GM18526 (cell line): ENCODE measurements around the gene GDF7.
A peak's percentile ranks its signal among the peaks of the same experiment; 100 is the strongest.

Experiments
- POLR2A ChIP-seq: IDR thresholded peaks from 3 replicates; pipeline ENCODE4 v1.6.1; 2011; ENCODE audit not compliant: insufficient read length; ENCODE audit errors: extremely low read depth

GDF7 gene

GRCh38 chr2:20648206-20648605, 18.7 kb upstream of the GDF7 start:
- TF ChIP-seq POLR2A = no peak

GRCh38 chr2:20648831-20649230, 18.1 kb upstream of the GDF7 start:
- TF ChIP-seq POLR2A = no peak

- no peak for TF ChIP-seq POLR2A
Observed at GRCh38 chr2:20649576-20649975, 17.4 kb upstream of the GDF7 start.

GRCh38 chr2:20649976-20650375, 17.0 kb upstream of the GDF7 start:
- TF ChIP-seq POLR2A = no peak

- TF ChIP-seq POLR2A = no peak
Observed at GRCh38 chr2:20650393-20650876, 16.5 kb upstream of the GDF7 start.

GRCh38 chr2:20650877-20651730, 15.8 kb upstream of the GDF7 start, which contains the start of gene HS1BP3:
HS1BP3 (minus strand) TSS chr2:20651098; CDS start chr2:20651063, 35 bp downstream.
- peak; percentile 89 for TF ChIP-seq POLR2A

GRCh38 chr2:20651731-20652099, 15.2 kb upstream of the GDF7 start:
- no peak for TF ChIP-seq POLR2A

GRCh38 chr2:20652141-20652540, 14.8 kb upstream of the GDF7 start:
- no peak for TF ChIP-seq POLR2A

- no peak for TF ChIP-seq POLR2A
Observed at GRCh38 chr2:20652673-20653575, 14.0 kb upstream of the GDF7 start.

GRCh38 chr2:20653695-20654534, 13.0 kb upstream of the GDF7 start:
- TF ChIP-seq POLR2A = no peak

- no peak for TF ChIP-seq POLR2A
Observed at GRCh38 chr2:20654535-20654813, 12.5 kb upstream of the GDF7 start.

GRCh38 chr2:20656561-20656960, 10.4 kb upstream of the GDF7 start:
- no peak for TF ChIP-seq POLR2A

- no peak for TF ChIP-seq POLR2A
Observed at GRCh38 chr2:20657522-20658235, 9.3 kb upstream of the GDF7 start.
